Stimulated activated naive CD8-positive, alpha-beta T cell treated with anti-CD3 and anti-CD28 coated beads, Interleukin-15, Interleukin-2, amounts not matched to agents 100 U/mL and 50 U/mL, for 24 hours (primary cell): ENCODE data around the gene SPZ1.
"Not testable (repeated sequence)": the region's sequence is repeated elsewhere in the genome, so short reads cannot be mapped to it uniquely, and the experiment has no call there.

Source experiments
- ATAC-seq: fragments of 150-1000 bp; cut with Tn5 transposase; one replicate; pipeline ENCODE4 v1.10.0; 2021
- DNase-seq: peaks from one replicate; pipeline ENCODE4 v3.0.0; 2021

The SPZ1 gene

GRCh38 chr5:80319702-80320101 lies at the start of gene SPZ1:
SPZ1 (plus strand) TSS chr5:80320002; CDS start chr5:80320216, 214 bp downstream.
- no peak for DNase-seq
- no peak for ATAC-seq

GRCh38 chr5:80270543-80270942 lies 49.3 kb upstream of the SPZ1 start:
- ATAC-seq, result not testable (repeated sequence)

GRCh38 chr5:80275347-80275746 lies 44.5 kb upstream of the SPZ1 start:
- no peak for DNase-seq
- peak; percentile 68 for ATAC-seq

More at GRCh38 chr5:80270543-80270942, 49.3 kb upstream of the SPZ1 start:
- DNase-seq, result not testable (repeated sequence)

- no peak for DNase-seq
- no peak for ATAC-seq
Measured at GRCh38 chr5:80276186-80276585, 43.6 kb upstream of the SPZ1 start.

GRCh38 chr5:80277191-80277590 lies 42.6 kb upstream of the SPZ1 start:
- ATAC-seq, result no peak
- no peak for DNase-seq

GRCh38 chr5:80282054-80282453 lies 37.7 kb upstream of the SPZ1 start:
- no peak for DNase-seq

GRCh38 chr5:80283360-80283759 lies 36.4 kb upstream of the SPZ1 start:
- no peak for DNase-seq
- ATAC-seq, result peak; percentile 68

More at GRCh38 chr5:80282054-80282453, 37.7 kb upstream of the SPZ1 start:
- no peak for ATAC-seq

GRCh38 chr5:80284720-80285119 lies 35.1 kb upstream of the SPZ1 start:
- DNase-seq (peak; percentile 30), ATAC-seq (peak; percentile 83)

GRCh38 chr5:80288177-80288576 lies 31.6 kb upstream of the SPZ1 start:
- ATAC-seq (no peak), DNase-seq (no peak)

- no peak for ATAC-seq
Measured at GRCh38 chr5:80289320-80289719, 30.5 kb upstream of the SPZ1 start.

GRCh38 chr5:80291761-80292160 lies 28.0 kb upstream of the SPZ1 start:
- DNase-seq, result no peak
- ATAC-seq, result no peak

More at GRCh38 chr5:80289320-80289719, 30.5 kb upstream of the SPZ1 start:
- no peak for DNase-seq

GRCh38 chr5:80296121-80296520 lies 23.7 kb upstream of the SPZ1 start:
- DNase-seq (no peak), ATAC-seq (no peak)

GRCh38 chr5:80299601-80300000 lies 20.2 kb upstream of the SPZ1 start:
- no peak for ATAC-seq

GRCh38 chr5:80300125-80300524 lies 19.7 kb upstream of the SPZ1 start:
- DNase-seq (no peak), ATAC-seq (no peak)

More at GRCh38 chr5:80299601-80300000, 20.2 kb upstream of the SPZ1 start:
- DNase-seq, result no peak

- DNase-seq, ATAC-seq: not testable (repeated sequence)
Measured at GRCh38 chr5:80300796-80301195, 19.0 kb upstream of the SPZ1 start.

GRCh38 chr5:80301342-80301741 lies 18.5 kb upstream of the SPZ1 start:
- ATAC-seq, DNase-seq: not testable (repeated sequence)

- ATAC-seq, result no peak
- DNase-seq, result no peak
Measured at GRCh38 chr5:80302636-80303035, 17.2 kb upstream of the SPZ1 start.

GRCh38 chr5:80308526-80308925 lies 11.3 kb upstream of the SPZ1 start:
- ATAC-seq, result no peak

GRCh38 chr5:80309871-80310665 lies 9.7 kb upstream of the SPZ1 start:
- ATAC-seq, result peak; percentile 19

More at GRCh38 chr5:80308526-80308925, 11.3 kb upstream of the SPZ1 start:
- DNase-seq, result no peak

GRCh38 chr5:80315244-80315643 lies 4.6 kb upstream of the SPZ1 start:
- DNase-seq, result no peak
- no peak for ATAC-seq

More at GRCh38 chr5:80309871-80310665, 9.7 kb upstream of the SPZ1 start:
- DNase-seq, result no peak

- ATAC-seq, result no peak
- DNase-seq, result no peak
Measured at GRCh38 chr5:80318212-80318611, 1.6 kb upstream of the SPZ1 start.

GRCh38 chr5:80324912-80325311 lies 5.1 kb downstream of the SPZ1 start:
- ATAC-seq (no peak), DNase-seq (no peak)

GRCh38 chr5:80326468-80326867 lies 6.7 kb downstream of the SPZ1 start:
- DNase-seq (no peak), ATAC-seq (no peak)

GRCh38 chr5:80337379-80337778 lies 17.6 kb downstream of the SPZ1 start:
- no peak for DNase-seq
- ATAC-seq, result no peak
